ENCODE data around the gene CDH22. TPM values are rescaled to one million over a fixed set of nuclear protein-coding genes. Genes with fewer than 3 reads are reported as not detected.

CDH22 gene
- total RNA-seq, 1 donor from 2014 or later = 1.7 TPM

GRCh38 chr20:46216770-46217464 lies 91.4 kb downstream of the CDH22 start:
- no peak overlapping the region for H3K4me3 ChIP-seq
- no peak for TF ChIP-seq POLR2A (IDR thresholded peaks at IDR 0.05)
- TF ChIP-seq, protein P1, sequence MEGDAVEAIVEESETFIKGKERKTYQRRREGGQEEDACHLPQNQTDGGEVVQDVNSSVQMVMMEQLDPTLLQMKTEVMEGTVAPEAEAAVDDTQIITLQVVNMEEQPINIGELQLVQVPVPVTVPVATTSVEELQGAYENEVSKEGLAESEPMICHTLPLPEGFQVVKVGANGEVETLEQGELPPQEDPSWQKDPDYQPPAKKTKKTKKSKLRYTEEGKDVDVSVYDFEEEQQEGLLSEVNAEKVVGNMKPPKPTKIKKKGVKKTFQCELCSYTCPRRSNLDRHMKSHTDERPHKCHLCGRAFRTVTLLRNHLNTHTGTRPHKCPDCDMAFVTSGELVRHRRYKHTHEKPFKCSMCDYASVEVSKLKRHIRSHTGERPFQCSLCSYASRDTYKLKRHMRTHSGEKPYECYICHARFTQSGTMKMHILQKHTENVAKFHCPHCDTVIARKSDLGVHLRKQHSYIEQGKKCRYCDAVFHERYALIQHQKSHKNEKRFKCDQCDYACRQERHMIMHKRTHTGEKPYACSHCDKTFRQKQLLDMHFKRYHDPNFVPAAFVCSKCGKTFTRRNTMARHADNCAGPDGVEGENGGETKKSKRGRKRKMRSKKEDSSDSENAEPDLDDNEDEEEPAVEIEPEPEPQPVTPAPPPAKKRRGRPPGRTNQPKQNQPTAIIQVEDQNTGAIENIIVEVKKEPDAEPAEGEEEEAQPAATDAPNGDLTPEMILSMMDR (IDR thresholded peaks at IDR 0.05) = no peak
- no peak for TF ChIP-seq POLR2AphosphoS5 (IDR thresholded peaks at IDR 0.05; ENCODE audit: insufficient read depth in 1 of 2, low read depth in 1 of 2)
- no peaks in the 10 kb centered on the region for H3K27me3 ChIP-seq
- no peaks in the 10 kb centered on the region for H3K9me3 ChIP-seq
- H3K27ac ChIP-seq = no peak overlapping the region
- H3K36me3 ChIP-seq = no peaks in the 10 kb centered on the region
- intact Hi-C loops (cut with DNase I) = no loop called here
- DNase-seq (ENCODE audit: extremely low spot score in 2 of 2) = no peak
- H3K4me1 ChIP-seq = peaks cover 6% of the 10 kb centered on the region

GRCh38 chr20:46215913-46216707 lies 92.2 kb downstream of the CDH22 start:
- H3K36me3 ChIP-seq = no peaks in the 10 kb centered on the region
- intact Hi-C loops (cut with DNase I) = no loop called here
- TF ChIP-seq POLR2AphosphoS5 (IDR thresholded peaks at IDR 0.05; ENCODE audit: insufficient read depth in 1 of 2, low read depth in 1 of 2) (no peak), POLR2A (IDR thresholded peaks at IDR 0.05) (no peak)
- TF ChIP-seq, protein P1 (IDR thresholded peaks at IDR 0.05) = no peak
- H3K27ac ChIP-seq = no peak overlapping the region
- no peaks in the 10 kb centered on the region for H3K9me3 ChIP-seq
- peaks cover 6% of the 10 kb centered on the region for H3K4me1 ChIP-seq
- no peak for DNase-seq (ENCODE audit: extremely low spot score in 2 of 2)
- no peak overlapping the region for H3K4me3 ChIP-seq
- no peaks in the 10 kb centered on the region for H3K27me3 ChIP-seq

GRCh38 chr20:46214824-46215488 lies 93.3 kb downstream of the CDH22 start:
- intact Hi-C loops (cut with DNase I) = no loop called here
- H3K27me3 ChIP-seq = no peaks in the 10 kb centered on the region

DNA sequence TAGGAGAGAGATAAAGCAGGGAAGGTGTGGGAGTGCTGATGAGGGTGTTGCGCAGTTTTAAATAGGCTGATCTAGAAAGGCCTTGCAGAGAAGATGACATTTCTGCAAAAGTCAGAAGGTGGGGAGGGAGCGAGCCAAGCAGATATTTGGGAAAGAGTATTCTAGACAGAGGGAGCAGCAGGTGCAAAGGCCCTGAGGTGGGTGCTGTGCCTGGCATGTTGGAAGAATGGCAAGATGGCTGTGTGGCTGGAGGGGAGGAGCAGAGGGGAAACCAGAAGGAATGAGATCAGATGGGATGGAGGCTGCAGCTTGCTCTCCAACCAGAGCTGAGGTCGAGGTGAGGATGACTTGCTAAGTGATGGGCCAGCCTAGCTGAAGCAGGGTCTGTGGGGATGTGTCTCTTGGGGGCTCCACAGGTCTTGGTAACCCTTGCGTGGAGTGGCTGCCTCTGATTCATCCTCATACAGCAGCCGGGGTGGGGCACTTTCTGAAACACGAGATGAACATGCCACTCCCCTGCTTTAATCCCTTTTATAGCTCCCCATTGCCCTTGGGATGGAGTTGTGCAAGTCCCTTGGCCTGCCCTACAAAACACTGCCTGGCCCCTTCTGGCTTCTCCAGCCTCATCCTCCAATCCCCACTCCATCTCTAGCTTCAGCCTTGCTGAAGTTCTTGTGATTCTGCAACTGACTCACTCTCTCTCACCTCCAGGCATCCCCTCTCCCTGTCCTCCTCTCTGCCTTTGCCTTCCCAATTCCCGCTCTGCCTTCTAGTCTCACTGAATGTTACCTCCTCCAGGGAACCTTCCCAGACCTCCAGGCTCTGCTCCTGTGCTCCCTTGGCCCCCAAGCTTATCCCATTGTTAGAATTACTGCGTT lies 94.1 kb downstream of the CDH22 start:
- H3K9me3 ChIP-seq = no peaks in the 10 kb centered on the region
- no peaks in the 10 kb centered on the region for H3K36me3 ChIP-seq
- intact Hi-C loops (cut with DNase I) = no loop called here
- H3K27me3 ChIP-seq = no peaks in the 10 kb centered on the region
- H3K4me1 ChIP-seq = peaks cover 6% of the 10 kb centered on the region
- no peak overlapping the region for H3K4me3 ChIP-seq
- H3K27ac ChIP-seq = no peak overlapping the region
- DNase-seq (ENCODE audit: extremely low spot score in 2 of 2) = no peak
- TF ChIP-seq POLR2A (IDR thresholded peaks at IDR 0.05) (no peak), POLR2AphosphoS5 (IDR thresholded peaks at IDR 0.05; ENCODE audit: insufficient read depth in 1 of 2, low read depth in 1 of 2) (no peak)
- TF ChIP-seq, protein P1 (IDR thresholded peaks at IDR 0.05) = no peak

More at GRCh38 chr20:46214824-46215488, 93.3 kb downstream of the CDH22 start:
- Histone ChIP-seq H3K9me3 (no peaks in the 10 kb centered on the region), H3K4me1 (peaks cover 6% of the 10 kb centered on the region), H3K36me3 (no peaks in the 10 kb centered on the region), H3K4me3 (no peak overlapping the region), H3K27ac (no peak overlapping the region)
- TF ChIP-seq POLR2A (IDR thresholded peaks at IDR 0.05) (no peak), POLR2AphosphoS5 (IDR thresholded peaks at IDR 0.05; ENCODE audit: insufficient read depth in 1 of 2, low read depth in 1 of 2) (no peak)
- TF ChIP-seq, protein P1 (IDR thresholded peaks at IDR 0.05) = no peak
- DNase-seq (ENCODE audit: extremely low spot score in 2 of 2) = no peak
